GM12878 (cell line): ENCODE results near the gene SLFN13. TPM values are rescaled to one million over a fixed set of nuclear protein-coding genes. Genes with fewer than 3 reads are reported as not detected.

ENCODE experiments used
- ATAC-seq: fragments of 200-7000 bp; cut with Tn5 transposase; 3 replicates; pipeline ENCODE4 v1.9.1; 2020; ENCODE audit warnings: mild to moderate bottlenecking, moderate library complexity
- BruUV-seq: library from RNA; stranded (reverse); fragments of 400-500 nt; replicated peaks from 2 replicates; lab custom pipeline; 2021; lab: Mats Ljungman, UMichigan
- CTCF ChIA-PET: fragments of 300-600 bp; sonication (Branson Sonifier 250); formaldehyde crosslinking; extraction: SDS; loops from one replicate; lab custom pipeline; 2021; ENCODE audit warnings: inconsistent platforms; lab: Yijun Ruan, JAX
- POLR2A ChIA-PET: fragments of 350-600 bp; formaldehyde crosslinking; extraction: SDS; loops from one replicate; lab custom pipeline; 2021; ENCODE audit warnings: inconsistent platforms; lab: Charles Lee
- RAD21 ChIA-PET: fragments of 300-600 bp; sonication (Branson Sonifier 250); formaldehyde crosslinking; loops from one replicate; lab custom pipeline; 2023; ENCODE audit warnings: antibody characterized with exemption; ENCODE audit not compliant: unreplicated experiment; lab: Charles Lee
- SMC1A ChIA-PET: fragments of 300-600 bp; sonication (Branson Sonifier 250); formaldehyde crosslinking; loops from one replicate; lab custom pipeline; 2023; ENCODE audit not compliant: unreplicated experiment, uncharacterized antibody; lab: Charles Lee
- DNase-seq: peaks from one replicate; pipeline ENCODE4 v3.0.0-alpha.2; 2011; ENCODE audit warnings: low read depth, low spot score
- FAIRE-seq: peaks from 3 replicates; lab custom pipeline; 2011; peaks lifted over from hg19 to GRCh38; lab: Jason Lieb, UNC
- H2AFZ ChIP-seq: 2 replicates; pipeline ENCODE4 v1.6.0; 2011; ENCODE audit warnings: low read depth, low read length, control low read depth; ENCODE audit not compliant: control insufficient read depth
- H3K27ac ChIP-seq: 2 replicates; pipeline ENCODE4 v1.5.1; 2011; ENCODE audit warnings: control low read depth; ENCODE audit not compliant: control insufficient read depth, insufficient read depth
- H3K27me3 ChIP-seq, 2 experiments: replicated peaks in 1 of 2; 2 replicates each; pipeline versions ENCODE4 v1.6.0 to v1.6.1; 2011; ENCODE audit warnings: low read length in 1 of 2; ENCODE audit not compliant: control insufficient read depth in 2 of 2, insufficient read depth in 2 of 2
- H3K36me3 ChIP-seq, 2 experiments: 2 replicates each; pipeline ENCODE4 v1.5.1; 2011; ENCODE audit warnings: low read length in 1 of 2; ENCODE audit not compliant: control insufficient read depth in 2 of 2, insufficient read depth in 2 of 2
- H3K4me1 ChIP-seq: 2 replicates; pipeline ENCODE4 v1.6.1; 2011; ENCODE audit warnings: mild to moderate bottlenecking, low read length, moderate library complexity, mixed read lengths; ENCODE audit not compliant: control insufficient read depth, insufficient read depth
- H3K4me2 ChIP-seq: 2 replicates; pipeline ENCODE4 v1.6.0; 2011; ENCODE audit warnings: control low read depth; ENCODE audit not compliant: control insufficient read depth, insufficient read depth
- H3K4me3 ChIP-seq: fragments of 200-600 bp; sonication (generic); 2 replicates; pipeline ENCODE4 v1.5.1; 2016
- H3K79me2 ChIP-seq: 2 replicates; pipeline ENCODE4 v1.6.0; 2011; ENCODE audit warnings: low read length; ENCODE audit not compliant: control insufficient read depth, insufficient read depth
- H3K9ac ChIP-seq: 2 replicates; pipeline ENCODE4 v1.8.0; 2011; ENCODE audit warnings: low read length, control low read depth, mixed read lengths; ENCODE audit not compliant: control insufficient read depth, insufficient read depth
- H3K9me3 ChIP-seq: replicated peaks from 3 replicates; pipeline ENCODE4 v1.5.1; 2011; ENCODE audit warnings: mild to moderate bottlenecking, low read length; ENCODE audit not compliant: control insufficient read depth, insufficient read depth
- H4K20me1 ChIP-seq: 2 replicates; pipeline ENCODE4 v1.6.0; 2011; ENCODE audit not compliant: control insufficient read depth, insufficient read depth
- CEBPB ChIP-seq, 2 experiments: fragments of 150-350 bp in 1 of 2; IDR thresholded peaks; 2 replicates each; pipeline ENCODE4 v1.6.1; 2012 to 2014; ENCODE audit warnings: low read depth in 2 of 2, low read length in 2 of 2, borderline replicate concordance in 1 of 2, inconsistent platforms in 1 of 2
- CREM ChIP-seq: IDR thresholded peaks from 2 replicates; pipeline ENCODE4 v1.6.1; 2014; ENCODE audit warnings: antibody characterized with exemption, low read depth
- IRF5 ChIP-seq: fragments of 450-650 bp; IDR thresholded peaks from 2 replicates; pipeline ENCODE4 v1.6.1; 2017; ENCODE audit warnings: borderline replicate concordance
- SREBF1 ChIP-seq: IDR thresholded peaks from 2 replicates; pipeline ENCODE4 v1.6.1; 2012; ENCODE audit warnings: mild to moderate bottlenecking, low read length
- SUPT20H ChIP-seq: IDR thresholded peaks from 2 replicates; pipeline ENCODE4 v1.6.1; 2011; ENCODE audit warnings: low read depth, mild to moderate bottlenecking, low read length, moderate library complexity, borderline replicate concordance; ENCODE audit not compliant: control insufficient read depth
- ZNF274 ChIP-seq: IDR thresholded peaks from one replicate; pipeline ENCODE4 v1.8.0; 2011; ENCODE audit not compliant: insufficient read length, insufficient read depth
- WGBS: methylation state at CpG from one replicate; pipeline ENCODE4 v1.1.6; 2016; ENCODE audit warnings: low lambda C conversion rate; ENCODE audit not compliant: insufficient replicate concordance, insufficient coverage; ENCODE audit errors: missing lambda C conversion rate; 5-methylcytosine and 5-hydroxymethylcytosine counted together
- in situ Hi-C: fragments of 300-500 bp; cut with MboI; formaldehyde crosslinking; loops from 9 replicates; pipeline ENCODE4 v1.14.3; 2018; ENCODE audit warnings: mixed read lengths
- intact Hi-C: fragments of 100-400 bp; cut with micrococcal nuclease; formaldehyde crosslinking; loops from one replicate; pipeline ENCODE4 v1.14.2; 2022; ENCODE audit not compliant: unreplicated experiment
- polyA plus RNA-seq, 11 experiments: library from polyadenylated mRNA; depleted of rRNA in 4 of 11; unstranded in 6 of 11; stranded (reverse) in 5 of 11; fragments of >200 nt; fragmentation: Nextera tagmentation in 4 of 11; fragmentation: Illumina TruSeq in 1 of 11; extraction: Ambion mirVana in 4 of 11; extraction: Trizol in 1 of 11; gene quantifications; 1 replicate in 1 of 11; 2 replicates in 10 of 11; pipeline versions ENCODE4 v1.2.1 to v1.2.3, GENCODE V29; 2011 to 2016; ENCODE audit warnings: inconsistent platforms in 2 of 11, missing spikeins in 2 of 11, low read depth in 1 of 11
- total RNA-seq, 4 experiments: library from RNA; depleted of rRNA in 3 of 4; stranded (reverse); fragments of >200 nt in 3 of 4; fragmentation: Illumina TruSeq in 1 of 4; extraction: Trizol in 1 of 4; gene quantifications; 2 replicates each; pipeline versions ENCODE4 v1.2.1 to v1.2.3, GENCODE V29; 2013 to 2021
- TF ChIP-seq, protein P1 (sequence below): IDR thresholded peaks from 2 replicates; pipeline ENCODE4 v1.6.1; 2011; ENCODE audit warnings: borderline replicate concordance, low read depth, mild to moderate bottlenecking, moderate library complexity, low read length; ENCODE audit not compliant: insufficient read depth, poor library complexity, severe bottlenecking

Gene SLFN13
- total and polyA plus RNA-seq, 10 of the 15 experiments (the other 5 are each of a cell fraction or from before 2014, with no cell fraction given), result 12.4 to 82.4 (median 61.9) TPM

GRCh38 chr17:35468475-35468874 is 19.9 kb upstream of the SLFN13 start:
- no TSS peak for BruUV-seq
- no peak for DNase-seq
- ChIA-PET CTCF (no interaction called here), RAD21 (interaction anchor here (0.9 kb wide), 1 partner anchor 66 kb away, joined by 3 read pairs; no protein-coding TSS in a partner anchor), POLR2A (no interaction called here), SMC1A (no interaction called here)
- Histone ChIP-seq H3K79me2 (no peaks in the 10 kb centered on the region), H3K9ac (no peak overlapping the region), H3K4me3 (no peak overlapping the region), H3K27ac (no peak overlapping the region), H3K9me3 (no peaks in the 10 kb centered on the region), H2AFZ (no peak overlapping the region), H4K20me1 (no peaks in the 10 kb centered on the region), H3K36me3 (no peaks in the 10 kb centered on the region), H3K4me2 (no peak overlapping the region), H3K4me1 (no peaks in the 10 kb centered on the region), H3K27me3 (no peaks in the 10 kb centered on the region)
- intact Hi-C loops (no loop called here), in situ Hi-C loops (no loop called here)
- no peak for FAIRE-seq
- 94% methylated on average over 4 of the region's 4 CpGs for WGBS
- ATAC-seq, result no peak
- TF ChIP-seq CEBPB (IDR thresholded peaks at IDR 0.05; ENCODE audit: borderline replicate concordance in 1 of 2, low read depth in 2 of 2, low read length in 2 of 2) (no peak), SUPT20H (no peak), ZNF274 (no peak), SREBF1 (no peak), CREM (no peak), IRF5 (no peak)
- TF ChIP-seq, protein P1, sequence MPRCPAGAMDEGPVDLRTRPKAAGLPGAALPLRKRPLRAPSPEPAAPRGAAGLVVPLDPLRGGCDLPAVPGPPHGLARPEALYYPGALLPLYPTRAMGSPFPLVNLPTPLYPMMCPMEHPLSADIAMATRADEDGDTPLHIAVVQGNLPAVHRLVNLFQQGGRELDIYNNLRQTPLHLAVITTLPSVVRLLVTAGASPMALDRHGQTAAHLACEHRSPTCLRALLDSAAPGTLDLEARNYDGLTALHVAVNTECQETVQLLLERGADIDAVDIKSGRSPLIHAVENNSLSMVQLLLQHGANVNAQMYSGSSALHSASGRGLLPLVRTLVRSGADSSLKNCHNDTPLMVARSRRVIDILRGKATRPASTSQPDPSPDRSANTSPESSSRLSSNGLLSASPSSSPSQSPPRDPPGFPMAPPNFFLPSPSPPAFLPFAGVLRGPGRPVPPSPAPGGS, result no peak
